ENCODE results near the gene GOLGA1.
"Not testable (repeated sequence)": the region's sequence is repeated elsewhere in the genome, so short reads cannot be mapped to it uniquely, and the experiment has no call there.

GOLGA1 gene

GRCh38 chr9:124934290-124934689 lies 6.6 kb downstream of the GOLGA1 start:
- no peaks in the 10 kb centered on the region for H3K27me3 ChIP-seq (replicated peaks; ENCODE audit: insufficient read depth, low read length)
- H3K4me3 ChIP-seq (ENCODE audit: low read length), result no peak overlapping the region
- H3K9me3 ChIP-seq (replicated peaks; ENCODE audit: insufficient read depth, low read length), result no peaks in the 10 kb centered on the region
- peak overlapping the region; percentile 27; the same call in 1 of the 2 replicates for H3K27ac ChIP-seq (ENCODE audit: low read length)
- TF ChIP-seq CTCF (IDR thresholded peaks at IDR 0.05; ENCODE audit: low read length) (no peak), EZH2 (optimal IDR thresholded peaks at IDR 0.05; ENCODE audit: low read depth, low read length) (no peak), EZH2phosphoT487 (IDR thresholded peaks at IDR 0.05; ENCODE audit: low read length) (no peak)
- peak overlapping the region; percentile 28; the same call in 1 of the 2 replicates for H3K4me2 ChIP-seq (ENCODE audit: low read depth, low read length)
- DNase-seq, result peak; percentile 24
- no peaks in the 10 kb centered on the region for H4K20me1 ChIP-seq (ENCODE audit: insufficient read depth, low read length)
- H3K9ac ChIP-seq (ENCODE audit: low read length), result no peak overlapping the region
- H3F3A ChIP-seq (ENCODE audit: insufficient read depth, low read length), result peaks cover 5% of the 10 kb centered on the region; the same call in 1 of the 2 replicates
- peaks cover 18% of the 10 kb centered on the region for H3K4me1 ChIP-seq (ENCODE audit: low read length)
- no peaks in the 10 kb centered on the region for H3K36me3 ChIP-seq (replicated peaks; ENCODE audit: insufficient read depth, low read length)
- no peaks in the 10 kb centered on the region for H3K79me2 ChIP-seq (ENCODE audit: low read length)
- no peak overlapping the region for H2AFZ ChIP-seq (ENCODE audit: low read length)
- H3K9me2 ChIP-seq (replicated peaks; ENCODE audit: insufficient read depth, low read length), result no peaks in the 10 kb centered on the region

- no peaks in the 10 kb centered on the region for H3K9me2 ChIP-seq (replicated peaks; ENCODE audit: insufficient read depth, low read length)
- TF ChIP-seq EZH2 (optimal IDR thresholded peaks at IDR 0.05; ENCODE audit: low read depth, low read length), result no peak
- no peak overlapping the region for H2AFZ ChIP-seq (ENCODE audit: low read length)
- peaks cover 18% of the 10 kb centered on the region for H3K4me1 ChIP-seq (ENCODE audit: low read length)
- no peak overlapping the region for H3K27ac ChIP-seq (ENCODE audit: low read length)
- no peak overlapping the region for H3K4me2 ChIP-seq (ENCODE audit: low read depth, low read length)
- DNase-seq, result no peak
- H3F3A ChIP-seq (ENCODE audit: insufficient read depth, low read length), result peaks cover 5% of the 10 kb centered on the region; the same call in 1 of the 2 replicates
- H3K9me3 ChIP-seq (replicated peaks; ENCODE audit: insufficient read depth, low read length), result no peaks in the 10 kb centered on the region
- no peaks in the 10 kb centered on the region for H3K79me2 ChIP-seq (ENCODE audit: low read length)
- peaks cover 5% of the 10 kb centered on the region; the same call in 1 of the 2 replicates for H3K36me3 ChIP-seq (replicated peaks; ENCODE audit: insufficient read depth, low read length)
- no peak overlapping the region for H3K9ac ChIP-seq (ENCODE audit: low read length)
- H3K4me3 ChIP-seq (ENCODE audit: low read length), result no peak overlapping the region
- H4K20me1 ChIP-seq (ENCODE audit: insufficient read depth, low read length), result no peaks in the 10 kb centered on the region
- H3K27me3 ChIP-seq (replicated peaks; ENCODE audit: insufficient read depth, low read length), result no peaks in the 10 kb centered on the region
These were observed 8.6 kb downstream of the GOLGA1 start for GRCh38 chr9:124932333-124932732.

GRCh38 chr9:124929464-124929863 lies 11.4 kb downstream of the GOLGA1 start:
- Histone ChIP-seq H2AFZ (ENCODE audit: low read length) (no peak overlapping the region), H4K20me1 (ENCODE audit: insufficient read depth, low read length) (no peaks in the 10 kb centered on the region), H3K27ac (ENCODE audit: low read length) (no peak overlapping the region), H3K9me3 (replicated peaks; ENCODE audit: insufficient read depth, low read length) (no peaks in the 10 kb centered on the region), H3K9me2 (replicated peaks; ENCODE audit: insufficient read depth, low read length) (no peaks in the 10 kb centered on the region), H3K36me3 (replicated peaks; ENCODE audit: insufficient read depth, low read length) (peaks cover 5% of the 10 kb centered on the region; the same call in 1 of the 2 replicates), H3K4me1 (ENCODE audit: low read length) (peaks cover 8% of the 10 kb centered on the region), H3K79me2 (ENCODE audit: low read length) (no peaks in the 10 kb centered on the region), H3K9ac (ENCODE audit: low read length) (no peak overlapping the region), H3F3A (ENCODE audit: insufficient read depth, low read length) (peaks cover under 1% of the 10 kb centered on the region; the same call in 1 of the 2 replicates), H3K4me2 (ENCODE audit: low read depth, low read length) (no peak overlapping the region), H3K27me3 (replicated peaks; ENCODE audit: insufficient read depth, low read length) (no peaks in the 10 kb centered on the region), H3K4me3 (ENCODE audit: low read length) (no peak overlapping the region)
- DNase-seq, result no peak
- TF ChIP-seq CTCF (IDR thresholded peaks at IDR 0.05; ENCODE audit: low read length) (no peak), EZH2 (optimal IDR thresholded peaks at IDR 0.05; ENCODE audit: low read depth, low read length) (no peak), EZH2phosphoT487 (IDR thresholded peaks at IDR 0.05; ENCODE audit: low read length) (no peak)

GRCh38 chr9:124928116-124928515 lies 12.8 kb downstream of the GOLGA1 start:
- H3K9me2 ChIP-seq (replicated peaks; ENCODE audit: insufficient read depth, low read length), result no peaks in the 10 kb centered on the region
- H2AFZ ChIP-seq (ENCODE audit: low read length), result no peak overlapping the region
- DNase-seq, result no peak
- no peaks in the 10 kb centered on the region for H3K27me3 ChIP-seq (replicated peaks; ENCODE audit: insufficient read depth, low read length)
- H4K20me1 ChIP-seq (ENCODE audit: insufficient read depth, low read length), result no peaks in the 10 kb centered on the region
- H3K27ac ChIP-seq (ENCODE audit: low read length), result no peak overlapping the region
- H3K4me1 ChIP-seq (ENCODE audit: low read length), result no peaks in the 10 kb centered on the region
- H3K79me2 ChIP-seq (ENCODE audit: low read length), result no peaks in the 10 kb centered on the region
- H3K36me3 ChIP-seq (replicated peaks; ENCODE audit: insufficient read depth, low read length), result peaks cover 5% of the 10 kb centered on the region; the same call in 1 of the 2 replicates
- no peak overlapping the region for H3K4me2 ChIP-seq (ENCODE audit: low read depth, low read length)
- H3F3A ChIP-seq (ENCODE audit: insufficient read depth, low read length), result no peaks in the 10 kb centered on the region
- no peaks in the 10 kb centered on the region for H3K9me3 ChIP-seq (replicated peaks; ENCODE audit: insufficient read depth, low read length)
- no peak overlapping the region for H3K4me3 ChIP-seq (ENCODE audit: low read length)
- H3K9ac ChIP-seq (ENCODE audit: low read length), result no peak overlapping the region
- no peak for TF ChIP-seq EZH2 (optimal IDR thresholded peaks at IDR 0.05; ENCODE audit: low read depth, low read length)
- no peak for TF ChIP-seq CTCF (IDR thresholded peaks at IDR 0.05; ENCODE audit: low read length)
- TF ChIP-seq EZH2phosphoT487 (IDR thresholded peaks at IDR 0.05; ENCODE audit: low read length), result no peak

- H3K27me3 ChIP-seq (replicated peaks; ENCODE audit: insufficient read depth, low read length); H3F3A ChIP-seq (ENCODE audit: insufficient read depth, low read length); H4K20me1 ChIP-seq (ENCODE audit: insufficient read depth, low read length); H3K9ac ChIP-seq (ENCODE audit: low read length); H3K9me3 ChIP-seq (replicated peaks; ENCODE audit: insufficient read depth, low read length); H3K4me1 ChIP-seq (ENCODE audit: low read length); DNase-seq; H3K4me2 ChIP-seq (ENCODE audit: low read depth, low read length); H3K4me3 ChIP-seq (ENCODE audit: low read length); H3K27ac ChIP-seq (ENCODE audit: low read length); H3K9me2 ChIP-seq (replicated peaks; ENCODE audit: insufficient read depth, low read length); H3K79me2 ChIP-seq (ENCODE audit: low read length); H2AFZ ChIP-seq (ENCODE audit: low read length); H3K36me3 ChIP-seq (replicated peaks; ENCODE audit: insufficient read depth, low read length): not testable (repeated sequence)
These were observed 20.5 kb downstream of the GOLGA1 start for GRCh38 chr9:124920394-124920793.
